ENCODE results near the gene GTF2IRD1. TPM values are rescaled to one million over a fixed set of nuclear protein-coding genes. Genes with fewer than 3 reads are reported as not detected.

The GTF2IRD1 gene
- total and polyA plus RNA-seq, 2 of the 4 experiments (the other 2 are of a cell fraction), result 4.1 to 21.9 TPM

DNA sequence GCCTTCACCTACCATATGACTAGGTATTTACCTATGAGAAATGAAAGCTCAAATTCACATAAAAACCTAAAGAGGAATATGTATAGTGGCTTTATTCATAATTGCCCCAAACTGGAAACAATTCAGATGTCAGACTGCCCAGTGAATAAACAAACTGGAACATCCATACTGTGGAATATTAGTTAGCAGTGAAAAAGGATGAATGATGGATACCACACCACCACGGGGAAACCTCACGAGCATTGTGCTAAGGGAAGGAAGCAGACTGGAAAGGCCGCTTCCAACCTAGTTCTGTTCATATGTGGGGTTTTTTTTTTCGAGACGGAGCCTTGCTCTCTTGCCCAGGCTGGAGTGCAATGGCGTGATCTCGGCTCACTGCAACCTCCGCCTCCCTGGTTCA lies 16.8 kb downstream of the GTF2IRD1 start:
- Histone ChIP-seq H3K4me2 (ENCODE audit: low read depth, low read length) (no peak overlapping the region), H3K9me1 (ENCODE audit: insufficient read depth, low read length) (peaks cover 13% of the 10 kb centered on the region), H4K20me1 (ENCODE audit: insufficient read depth, low read length) (peaks cover 67% of the 10 kb centered on the region), H3K56ac (ENCODE audit: extremely low read depth, insufficient read depth, low read length) (no peak overlapping the region), H3K9me3 (ENCODE audit: control insufficient read depth, insufficient read depth, low read length) (no peaks in the 10 kb centered on the region), H3K27ac (ENCODE audit: insufficient read depth, low read length) (no peak overlapping the region), H3K9ac (ENCODE audit: low read depth, low read length) (no peak overlapping the region), H3K4me3 (ENCODE audit: insufficient read depth, low read depth, low read length) (no peak overlapping the region), H3K27me3 (ENCODE audit: control insufficient read depth, insufficient read depth, low read length) (no peaks in the 10 kb centered on the region), H3K79me1 (ENCODE audit: low read depth in 1 of 2, low read length in 2 of 2) (peaks cover 6 to 69% of the 10 kb centered on the region in 2 experiments), H2AFZ (replicated peaks; ENCODE audit: low read length, poor library complexity) (no peak overlapping the region), H3K18ac (ENCODE audit: low read depth, low read length) (no peak overlapping the region), H2AK9ac (replicated peaks; ENCODE audit: low read depth, low read length, poor library complexity) (no peak overlapping the region), H3K36me3 (ENCODE audit: control insufficient read depth, insufficient read depth, low read length) (peaks cover 4% of the 10 kb centered on the region; the same call in 1 of the 2 replicates), H4K91ac (ENCODE audit: insufficient read depth, low read depth, low read length) (no peak overlapping the region), H2BK120ac (ENCODE audit: low read depth, low read length) (no peak overlapping the region), H4K8ac (ENCODE audit: low read depth in 2 of 2, low read length in 2 of 2) (no peak overlapping the region), H3K23ac (ENCODE audit: low read depth, low read length) (no peak overlapping the region), H2AK5ac (ENCODE audit: low read depth, low read length) (no peak overlapping the region), H2BK5ac (ENCODE audit: low read depth, low read length, poor library complexity, severe bottlenecking) (no peak overlapping the region), H2BK15ac (ENCODE audit: low read depth, low read length) (no peak overlapping the region), H3K4me1 (ENCODE audit: control insufficient read depth, insufficient read depth, low read length) (peaks cover 5% of the 10 kb centered on the region), H2BK20ac (ENCODE audit: low read depth, low read length) (no peak overlapping the region), H3K14ac (replicated peaks; ENCODE audit: low read depth, low read length) (no peak overlapping the region), H4K5ac (ENCODE audit: low read depth, low read length) (no peak overlapping the region), H3K4ac (ENCODE audit: low read depth, low read length) (no peak overlapping the region)
- intact Hi-C loops (cut with micrococcal nuclease) (no loop called here), dilution Hi-C loops (cut with HindIII; ENCODE audit: low sequenced_read_pairs, unreplicated experiment) (no loop called here), in situ Hi-C loops (cut with MboI; ENCODE audit: low sequenced_read_pairs) (no loop called here)
- ATAC-seq (ENCODE audit: low read depth) (no peak), DNase-seq (no peak)
- 100% methylated on average over 1 of the region's 8 CpGs; no CpG with 5 or more reads in 1 of the 2 experiments for WGBS, 2 experiments (ENCODE audit: extremely low coverage in 2 of 2, insufficient read length in 1 of 2)
- CTCF ChIA-PET, result no interaction called here
- POLR2A ChIA-PET (ENCODE audit: unreplicated experiment), result no interaction called here
- BruUV-seq (replicated peaks), result no TSS peak
- no peak for TF ChIP-seq RAD21 (IDR thresholded peaks at IDR 0.05; ENCODE audit: low read length)
- no peak for TF ChIP-seq RFX5 (IDR thresholded peaks at IDR 0.05; ENCODE audit: low read depth, low read length)
- no peak for TF ChIP-seq MAFK (IDR thresholded peaks at IDR 0.05; ENCODE audit: low read depth, low read length)
- TF ChIP-seq, protein P1, sequence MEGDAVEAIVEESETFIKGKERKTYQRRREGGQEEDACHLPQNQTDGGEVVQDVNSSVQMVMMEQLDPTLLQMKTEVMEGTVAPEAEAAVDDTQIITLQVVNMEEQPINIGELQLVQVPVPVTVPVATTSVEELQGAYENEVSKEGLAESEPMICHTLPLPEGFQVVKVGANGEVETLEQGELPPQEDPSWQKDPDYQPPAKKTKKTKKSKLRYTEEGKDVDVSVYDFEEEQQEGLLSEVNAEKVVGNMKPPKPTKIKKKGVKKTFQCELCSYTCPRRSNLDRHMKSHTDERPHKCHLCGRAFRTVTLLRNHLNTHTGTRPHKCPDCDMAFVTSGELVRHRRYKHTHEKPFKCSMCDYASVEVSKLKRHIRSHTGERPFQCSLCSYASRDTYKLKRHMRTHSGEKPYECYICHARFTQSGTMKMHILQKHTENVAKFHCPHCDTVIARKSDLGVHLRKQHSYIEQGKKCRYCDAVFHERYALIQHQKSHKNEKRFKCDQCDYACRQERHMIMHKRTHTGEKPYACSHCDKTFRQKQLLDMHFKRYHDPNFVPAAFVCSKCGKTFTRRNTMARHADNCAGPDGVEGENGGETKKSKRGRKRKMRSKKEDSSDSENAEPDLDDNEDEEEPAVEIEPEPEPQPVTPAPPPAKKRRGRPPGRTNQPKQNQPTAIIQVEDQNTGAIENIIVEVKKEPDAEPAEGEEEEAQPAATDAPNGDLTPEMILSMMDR (conservative IDR thresholded peaks at IDR 0.05; ENCODE audit: low read depth, low read length), result no peak
- TF ChIP-seq NFE2L2 (IDR thresholded peaks at IDR 0.05; ENCODE audit: low read depth, low read length), result no peak
- TF ChIP-seq CEBPB (IDR thresholded peaks at IDR 0.05; ENCODE audit: low read depth, low read length), result no peak
- no peak for TF ChIP-seq BHLHE40 (IDR thresholded peaks at IDR 0.05; ENCODE audit: low read depth, low read length)
- no peak for TF ChIP-seq MAZ (IDR thresholded peaks at IDR 0.05; ENCODE audit: borderline replicate concordance, low read depth, low read length)
- TF ChIP-seq, protein P2, sequence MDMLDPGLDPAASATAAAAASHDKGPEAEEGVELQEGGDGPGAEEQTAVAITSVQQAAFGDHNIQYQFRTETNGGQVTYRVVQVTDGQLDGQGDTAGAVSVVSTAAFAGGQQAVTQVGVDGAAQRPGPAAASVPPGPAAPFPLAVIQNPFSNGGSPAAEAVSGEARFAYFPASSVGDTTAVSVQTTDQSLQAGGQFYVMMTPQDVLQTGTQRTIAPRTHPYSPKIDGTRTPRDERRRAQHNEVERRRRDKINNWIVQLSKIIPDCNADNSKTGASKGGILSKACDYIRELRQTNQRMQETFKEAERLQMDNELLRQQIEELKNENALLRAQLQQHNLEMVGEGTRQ (IDR thresholded peaks at IDR 0.05; ENCODE audit: low read depth, low read length), result no peak
- no peak for TF ChIP-seq RCOR1 (IDR thresholded peaks at IDR 0.05; ENCODE audit: insufficient replicate concordance, low read length)
- TF ChIP-seq POLR2A (IDR thresholded peaks at IDR 0.05; ENCODE audit: low read depth, low read length), result no peak
- no peak for TF ChIP-seq MXI1 (IDR thresholded peaks at IDR 0.05; ENCODE audit: borderline replicate concordance, low read depth, low read length)
- TF ChIP-seq, protein P3, sequence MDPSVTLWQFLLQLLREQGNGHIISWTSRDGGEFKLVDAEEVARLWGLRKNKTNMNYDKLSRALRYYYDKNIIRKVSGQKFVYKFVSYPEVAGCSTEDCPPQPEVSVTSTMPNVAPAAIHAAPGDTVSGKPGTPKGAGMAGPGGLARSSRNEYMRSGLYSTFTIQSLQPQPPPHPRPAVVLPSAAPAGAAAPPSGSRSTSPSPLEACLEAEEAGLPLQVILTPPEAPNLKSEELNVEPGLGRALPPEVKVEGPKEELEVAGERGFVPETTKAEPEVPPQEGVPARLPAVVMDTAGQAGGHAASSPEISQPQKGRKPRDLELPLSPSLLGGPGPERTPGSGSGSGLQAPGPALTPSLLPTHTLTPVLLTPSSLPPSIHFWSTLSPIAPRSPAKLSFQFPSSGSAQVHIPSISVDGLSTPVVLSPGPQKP (IDR thresholded peaks at IDR 0.05; ENCODE audit: borderline replicate concordance, low read depth, low read length), result no peak
- no peak for TF ChIP-seq SMC3 (IDR thresholded peaks at IDR 0.05; ENCODE audit: low read depth, low read length)
- TF ChIP-seq FOS (IDR thresholded peaks at IDR 0.05; ENCODE audit: low read depth, low read length), result no peak
- TF ChIP-seq CHD1 (IDR thresholded peaks at IDR 0.05; ENCODE audit: low read depth, low read length), result no peak

All from IMR-90 (cell line).